Neural cell (in vitro differentiated cells): ENCODE measurements around the gene CMTM3.

Experiments used
- CTCF ChIP-seq: fragments of 450-650 bp; IDR thresholded peaks from 2 replicates; pipeline ENCODE4 v1.5.1; 2014; ENCODE audit warnings: antibody characterized with exemption, mild to moderate bottlenecking, moderate library complexity; ENCODE audit not compliant: poor library complexity, severe bottlenecking
- EZH2 ChIP-seq: fragments of 200-600, 300-800 bp; shearing (Covaris generic), sonication (generic); IDR thresholded peaks from 2 replicates; pipeline ENCODE4 v1.6.1; 2014; ENCODE audit warnings: antibody characterized with exemption, low read length, borderline replicate concordance, mild to moderate bottlenecking; ENCODE audit not compliant: insufficient read depth, poor library complexity, severe bottlenecking
- SMC3 ChIP-seq: fragments of 450-650 bp; conservative IDR thresholded peaks from 2 replicates; pipeline ENCODE4 v1.6.1; 2014; ENCODE audit warnings: antibody characterized with exemption, mild to moderate bottlenecking, moderate library complexity; ENCODE audit not compliant: poor library complexity
- TF ChIP-seq, protein P1 (sequence below): IDR thresholded peaks from 2 replicates; pipeline ENCODE4 v1.6.1; 2012; ENCODE audit warnings: borderline replicate concordance

DNA sequence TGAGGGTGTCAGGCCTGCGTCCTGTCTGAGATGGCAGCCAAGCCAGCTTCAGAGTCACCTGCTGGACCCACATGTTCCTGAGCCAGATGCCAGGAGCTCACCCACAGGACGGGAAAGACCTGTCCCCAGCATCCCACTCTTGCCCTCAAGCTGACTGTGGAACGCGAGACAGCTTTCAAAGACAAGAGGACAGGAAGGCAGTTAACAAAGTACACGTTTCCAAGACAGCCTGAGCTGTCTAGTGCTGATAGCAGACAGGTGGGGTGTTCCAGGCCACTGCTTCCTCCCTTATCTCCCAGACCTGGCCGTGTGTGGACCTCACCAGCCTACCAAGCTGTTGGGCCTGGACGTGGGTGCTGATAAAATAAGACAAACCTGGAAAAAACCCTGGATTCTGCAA, 13.2 kb downstream of the CMTM3 start:
- TF ChIP-seq CTCF (no peak), SMC3 (no peak), EZH2 (no peak)
- TF ChIP-seq, protein P1, sequence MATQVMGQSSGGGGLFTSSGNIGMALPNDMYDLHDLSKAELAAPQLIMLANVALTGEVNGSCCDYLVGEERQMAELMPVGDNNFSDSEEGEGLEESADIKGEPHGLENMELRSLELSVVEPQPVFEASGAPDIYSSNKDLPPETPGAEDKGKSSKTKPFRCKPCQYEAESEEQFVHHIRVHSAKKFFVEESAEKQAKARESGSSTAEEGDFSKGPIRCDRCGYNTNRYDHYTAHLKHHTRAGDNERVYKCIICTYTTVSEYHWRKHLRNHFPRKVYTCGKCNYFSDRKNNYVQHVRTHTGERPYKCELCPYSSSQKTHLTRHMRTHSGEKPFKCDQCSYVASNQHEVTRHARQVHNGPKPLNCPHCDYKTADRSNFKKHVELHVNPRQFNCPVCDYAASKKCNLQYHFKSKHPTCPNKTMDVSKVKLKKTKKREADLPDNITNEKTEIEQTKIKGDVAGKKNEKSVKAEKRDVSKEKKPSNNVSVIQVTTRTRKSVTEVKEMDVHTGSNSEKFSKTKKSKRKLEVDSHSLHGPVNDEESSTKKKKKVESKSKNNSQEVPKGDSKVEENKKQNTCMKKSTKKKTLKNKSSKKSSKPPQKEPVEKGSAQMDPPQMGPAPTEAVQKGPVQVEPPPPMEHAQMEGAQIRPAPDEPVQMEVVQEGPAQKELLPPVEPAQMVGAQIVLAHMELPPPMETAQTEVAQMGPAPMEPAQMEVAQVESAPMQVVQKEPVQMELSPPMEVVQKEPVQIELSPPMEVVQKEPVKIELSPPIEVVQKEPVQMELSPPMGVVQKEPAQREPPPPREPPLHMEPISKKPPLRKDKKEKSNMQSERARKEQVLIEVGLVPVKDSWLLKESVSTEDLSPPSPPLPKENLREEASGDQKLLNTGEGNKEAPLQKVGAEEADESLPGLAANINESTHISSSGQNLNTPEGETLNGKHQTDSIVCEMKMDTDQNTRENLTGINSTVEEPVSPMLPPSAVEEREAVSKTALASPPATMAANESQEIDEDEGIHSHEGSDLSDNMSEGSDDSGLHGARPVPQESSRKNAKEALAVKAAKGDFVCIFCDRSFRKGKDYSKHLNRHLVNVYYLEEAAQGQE = no peak
